G401 (cell line): ENCODE measurements around the gene NOS2. TPM values are rescaled to one million over a fixed set of nuclear protein-coding genes. Genes with fewer than 3 reads are reported as not detected.
"Not testable (repeated sequence)": the region's sequence is repeated elsewhere in the genome, so short reads cannot be mapped to it uniquely, and the experiment has no call there.

Experiments
- DNase-seq: peaks from one replicate; pipeline ENCODE4 v3.0.0-alpha.2; 2015; ENCODE audit warnings: low spot score
- in situ Hi-C: cut with HindIII; loops from 2 replicates; pipeline ENCODE4 v1.10.0; 2016; ENCODE audit warnings: low sequenced_read_pairs, mixed read lengths
- total RNA-seq: library from RNA; depleted of rRNA; stranded (reverse); fragments of >200 nt; shearing (Covaris generic); gene quantifications from 2 replicates; pipeline ENCODE4 v1.2.3, GENCODE V29; 2014

The NOS2 gene
- total RNA-seq, 1 experiment from 2014 or later, result 1.0 TPM

- DNase-seq, result no peak
- in situ Hi-C loops, result no loop called here
Measured at GRCh38 chr17:27824176-27824715, 23.9 kb upstream of the NOS2 start.

- in situ Hi-C loops, DNase-seq: not testable (repeated sequence)
Measured at GRCh38 chr17:27822108-27822507, 21.8 kb upstream of the NOS2 start.

- in situ Hi-C loops, result no loop called here
- no peak for DNase-seq
Measured at GRCh38 chr17:27821318-27821717, 21.0 kb upstream of the NOS2 start.

GRCh38 chr17:27819145-27819544 is 18.8 kb upstream of the NOS2 start:
- in situ Hi-C loops, result no loop called here
- no peak for DNase-seq

- DNase-seq, result no peak
- in situ Hi-C loops, result no loop called here
Measured at GRCh38 chr17:27818401-27819105, 18.2 kb upstream of the NOS2 start.

GRCh38 chr17:27817731-27818130 is 17.4 kb upstream of the NOS2 start:
- no peak for DNase-seq
- in situ Hi-C loops, result no loop called here

GRCh38 chr17:27816946-27817345 is 16.6 kb upstream of the NOS2 start:
- no peak for DNase-seq
- in situ Hi-C loops, result no loop called here

GRCh38 chr17:27811961-27812360 is 11.6 kb upstream of the NOS2 start:
- DNase-seq, result no peak
- in situ Hi-C loops, result no loop called here

- DNase-seq, result no peak
- in situ Hi-C loops, result no loop called here
Measured at GRCh38 chr17:27810902-27811557, 10.7 kb upstream of the NOS2 start.

GRCh38 chr17:27810211-27810901 is 10.0 kb upstream of the NOS2 start:
- DNase-seq, result no peak
- in situ Hi-C loops, result no loop called here

- DNase-seq, result no peak
- in situ Hi-C loops, result no loop called here
Measured at GRCh38 chr17:27809555-27809954, 9.2 kb upstream of the NOS2 start.

GRCh38 chr17:27808628-27809027 is 8.3 kb upstream of the NOS2 start:
- in situ Hi-C loops, result no loop called here
- no peak for DNase-seq

GRCh38 chr17:27807567-27808470 is 7.5 kb upstream of the NOS2 start:
- in situ Hi-C loops, result no loop called here
- DNase-seq, result peak; percentile 69

- in situ Hi-C loops, result no loop called here
- peak; percentile 92 for DNase-seq
Measured at GRCh38 chr17:27805520-27806146, 5.3 kb upstream of the NOS2 start.

GRCh38 chr17:27804113-27804512 is 3.8 kb upstream of the NOS2 start:
- in situ Hi-C loops, result no loop called here
- no peak for DNase-seq

GRCh38 chr17:27802962-27803680 is 2.8 kb upstream of the NOS2 start:
- in situ Hi-C loops, result no loop called here

GRCh38 chr17:27802033-27802432 is 1.7 kb upstream of the NOS2 start:
- no peak for DNase-seq
- in situ Hi-C loops, result no loop called here

More at GRCh38 chr17:27802962-27803680, 2.8 kb upstream of the NOS2 start:
- DNase-seq, result no peak

GRCh38 chr17:27798376-27798775 is 2.0 kb downstream of the NOS2 start:
- in situ Hi-C loops, result loop anchor here (25.0 kb wide), 1 partner anchor 89 kb away; the partner anchor contains the start of gene LYRM9

More at GRCh38 chr17:27798376-27798775, 2.0 kb downstream of the NOS2 start:
- no peak for DNase-seq
